DND-41 (cell line): Measurements from ENCODE around the gene GIPC3.

Experiments
- EZH2 ChIP-seq: IDR thresholded peaks from 3 replicates; pipeline ENCODE4 v1.6.1; 2012; ENCODE audit warnings: borderline replicate concordance, low read depth, mild to moderate bottlenecking, moderate library complexity, low read length, inconsistent platforms; ENCODE audit not compliant: severe bottlenecking
- TF ChIP-seq, protein P1 (sequence below): IDR thresholded peaks from 2 replicates; pipeline ENCODE4 v1.5.1; 2012; ENCODE audit warnings: borderline replicate concordance, low read length, moderate library complexity, mild to moderate bottlenecking; ENCODE audit not compliant: poor library complexity, severe bottlenecking; ENCODE audit errors: extremely low read depth

- TF ChIP-seq, protein P1, sequence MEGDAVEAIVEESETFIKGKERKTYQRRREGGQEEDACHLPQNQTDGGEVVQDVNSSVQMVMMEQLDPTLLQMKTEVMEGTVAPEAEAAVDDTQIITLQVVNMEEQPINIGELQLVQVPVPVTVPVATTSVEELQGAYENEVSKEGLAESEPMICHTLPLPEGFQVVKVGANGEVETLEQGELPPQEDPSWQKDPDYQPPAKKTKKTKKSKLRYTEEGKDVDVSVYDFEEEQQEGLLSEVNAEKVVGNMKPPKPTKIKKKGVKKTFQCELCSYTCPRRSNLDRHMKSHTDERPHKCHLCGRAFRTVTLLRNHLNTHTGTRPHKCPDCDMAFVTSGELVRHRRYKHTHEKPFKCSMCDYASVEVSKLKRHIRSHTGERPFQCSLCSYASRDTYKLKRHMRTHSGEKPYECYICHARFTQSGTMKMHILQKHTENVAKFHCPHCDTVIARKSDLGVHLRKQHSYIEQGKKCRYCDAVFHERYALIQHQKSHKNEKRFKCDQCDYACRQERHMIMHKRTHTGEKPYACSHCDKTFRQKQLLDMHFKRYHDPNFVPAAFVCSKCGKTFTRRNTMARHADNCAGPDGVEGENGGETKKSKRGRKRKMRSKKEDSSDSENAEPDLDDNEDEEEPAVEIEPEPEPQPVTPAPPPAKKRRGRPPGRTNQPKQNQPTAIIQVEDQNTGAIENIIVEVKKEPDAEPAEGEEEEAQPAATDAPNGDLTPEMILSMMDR = no peak
- TF ChIP-seq EZH2 = no peak
Measured at GRCh38 chr19:3595521-3596061, 10.3 kb downstream of the GIPC3 start.
